HG03378 (cell line): Measurements from ENCODE around the gene EDRF1.
"Not testable (repeated sequence)": the region's sequence is repeated elsewhere in the genome, so short reads cannot be mapped to it uniquely, and the experiment has no call there.

Experiments
- ATAC-seq: cut with Tn5 transposase; IDR thresholded peaks from one replicate; pipeline ENCODE4 v1.9.1; 2021; ENCODE audit warnings: mild to moderate bottlenecking, moderate library complexity; ENCODE audit not compliant: unreplicated experiment

The EDRF1 gene

DNA sequence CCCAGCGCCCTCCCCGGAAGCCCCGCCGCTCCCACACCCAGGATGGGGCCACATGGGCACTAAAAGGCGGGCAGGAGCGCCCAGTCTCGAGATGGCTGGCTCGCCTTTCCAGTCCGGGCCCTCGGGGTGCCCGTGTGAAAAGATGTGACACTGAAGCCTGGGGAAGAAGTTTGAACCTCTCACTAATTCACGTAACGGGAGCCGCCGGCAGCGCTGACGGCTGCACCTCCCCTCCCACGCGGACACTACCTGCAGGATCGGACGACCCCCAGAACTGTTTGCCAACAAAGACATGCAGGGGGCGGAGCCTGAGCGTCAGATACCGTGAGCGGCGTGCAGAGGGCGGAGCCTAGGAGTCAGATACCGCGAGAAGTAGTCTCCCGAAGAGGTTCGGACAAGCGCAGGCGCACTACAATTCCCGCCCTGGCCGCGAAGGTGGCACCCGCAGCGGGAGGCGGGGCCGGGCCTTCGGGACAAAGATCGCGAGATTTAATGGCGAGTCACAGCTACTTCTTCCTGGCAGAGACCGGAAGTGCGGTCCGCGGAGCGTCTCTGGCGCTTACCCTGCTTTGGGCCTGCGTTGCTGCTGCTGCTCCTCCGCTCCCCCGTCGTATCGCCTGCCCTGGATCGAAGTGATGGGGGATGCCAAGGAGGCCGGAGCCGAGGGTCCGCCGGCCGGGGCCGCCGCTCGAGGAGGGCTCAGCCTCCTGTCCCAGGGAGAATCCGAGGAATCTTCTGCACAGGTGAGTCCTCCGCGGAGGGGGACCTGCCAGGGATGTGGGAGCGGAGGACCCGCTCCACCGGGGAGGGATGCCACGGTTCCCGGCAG lies at the start of gene EDRF1:
TSS of gene EDRF1 (plus strand) at position 537 of the 829 bp plus-strand sequence. CDS start at position 636, 99 bp downstream.
- peak; percentile 93 for ATAC-seq

DNA sequence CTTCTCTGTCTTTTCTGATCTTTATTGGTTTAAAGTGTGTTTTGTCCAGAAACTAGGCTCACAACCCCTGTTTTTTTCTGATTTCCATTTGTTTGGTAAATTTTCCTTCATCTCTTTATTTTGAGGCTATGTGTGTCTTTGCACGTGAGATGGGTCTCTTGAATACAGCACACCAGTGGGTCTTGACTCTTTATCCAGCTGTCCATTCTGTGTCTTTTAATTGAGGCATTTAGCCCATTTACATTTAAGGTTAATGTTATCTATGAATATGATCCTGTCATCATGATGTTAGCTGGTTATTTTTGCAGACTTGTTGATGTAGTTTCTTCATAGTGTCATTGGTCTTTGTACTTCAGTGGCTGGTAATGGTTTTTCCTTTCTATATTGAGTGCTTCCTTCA lies 46.6 kb upstream of the EDRF1 start:
- ATAC-seq = no peak

DNA sequence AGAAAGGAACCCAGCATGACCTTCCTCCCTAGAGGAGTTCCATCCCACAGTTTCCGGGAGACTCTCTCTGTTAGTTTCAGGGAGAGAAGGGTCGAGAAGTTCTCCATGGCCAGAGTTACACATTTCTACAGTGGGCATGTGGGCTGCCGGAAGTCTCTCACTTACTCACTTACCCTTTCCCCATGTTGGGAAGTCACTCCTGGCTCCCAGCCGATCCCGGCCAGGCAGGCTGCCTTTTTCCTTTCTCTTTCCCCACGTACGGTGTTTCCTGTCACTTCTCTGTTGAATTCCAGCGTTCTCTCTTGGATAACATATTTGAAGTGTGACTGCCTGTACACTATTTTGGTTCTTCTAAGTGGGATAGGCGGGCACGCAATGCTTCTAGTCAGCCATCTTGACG lies 40.1 kb upstream of the EDRF1 start:
- no peak for ATAC-seq

- ATAC-seq = no peak
These were observed 36.4 kb upstream of the EDRF1 start, which contains the start of gene TEX36 for GRCh38 chr10:125683063-125683462. TSS of gene TEX36 (minus strand) at chr10:125683163. CDS start at chr10:125682989, 174 bp downstream.

GRCh38 chr10:125683821-125684220 lies 35.7 kb upstream of the EDRF1 start:
- no peak for ATAC-seq

DNA sequence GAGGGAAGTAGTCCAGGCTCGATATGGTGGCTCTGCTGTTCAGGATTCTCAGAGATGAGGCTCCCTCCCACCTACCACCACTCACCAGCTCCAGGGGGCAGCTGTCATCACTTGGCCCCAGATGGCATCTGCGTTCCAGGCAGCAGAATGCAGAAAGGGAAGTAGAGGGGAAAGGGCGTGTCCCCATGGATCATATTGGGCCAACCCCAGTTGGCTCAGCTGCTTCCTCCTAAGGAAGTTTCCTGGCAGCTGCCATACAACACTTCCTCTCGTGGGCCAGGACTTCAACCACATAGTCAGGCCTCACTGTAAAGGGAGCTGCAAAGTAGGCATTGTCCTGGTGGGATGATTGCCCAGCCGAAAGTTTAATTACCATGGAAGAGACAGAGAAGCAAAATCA lies 34.9 kb upstream of the EDRF1 start:
- ATAC-seq = no peak

DNA sequence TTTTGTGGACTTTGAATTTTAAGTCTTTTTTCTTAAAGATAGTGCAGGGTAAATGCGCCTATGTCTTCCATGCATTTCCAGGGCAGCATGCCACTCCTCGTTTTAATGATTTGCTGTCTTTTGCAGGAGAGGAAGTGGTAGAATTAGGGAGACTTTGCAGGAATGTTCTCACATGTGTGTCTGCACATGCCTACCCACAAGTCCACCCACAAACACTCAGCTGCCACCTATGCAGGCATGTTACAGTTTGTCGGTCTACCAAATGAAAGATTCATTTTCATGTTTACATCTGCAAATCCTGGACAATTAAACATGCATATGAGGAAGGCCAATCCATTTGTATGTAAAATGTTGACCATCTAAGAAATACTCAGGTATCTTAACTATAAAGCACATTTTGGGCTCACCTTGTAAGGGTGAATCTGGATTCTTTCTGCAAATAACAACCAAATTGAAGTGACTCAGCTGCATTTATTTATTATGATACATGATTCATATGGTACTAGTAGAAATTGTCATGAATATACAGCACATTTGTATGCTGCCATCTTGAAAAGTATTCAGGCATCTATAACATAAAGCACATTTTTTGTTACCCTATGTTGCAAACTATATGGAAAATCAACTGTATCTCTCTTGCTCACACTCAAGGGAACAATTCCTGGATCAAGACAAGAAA lies 31.9 kb upstream of the EDRF1 start:
- ATAC-seq = no peak

DNA sequence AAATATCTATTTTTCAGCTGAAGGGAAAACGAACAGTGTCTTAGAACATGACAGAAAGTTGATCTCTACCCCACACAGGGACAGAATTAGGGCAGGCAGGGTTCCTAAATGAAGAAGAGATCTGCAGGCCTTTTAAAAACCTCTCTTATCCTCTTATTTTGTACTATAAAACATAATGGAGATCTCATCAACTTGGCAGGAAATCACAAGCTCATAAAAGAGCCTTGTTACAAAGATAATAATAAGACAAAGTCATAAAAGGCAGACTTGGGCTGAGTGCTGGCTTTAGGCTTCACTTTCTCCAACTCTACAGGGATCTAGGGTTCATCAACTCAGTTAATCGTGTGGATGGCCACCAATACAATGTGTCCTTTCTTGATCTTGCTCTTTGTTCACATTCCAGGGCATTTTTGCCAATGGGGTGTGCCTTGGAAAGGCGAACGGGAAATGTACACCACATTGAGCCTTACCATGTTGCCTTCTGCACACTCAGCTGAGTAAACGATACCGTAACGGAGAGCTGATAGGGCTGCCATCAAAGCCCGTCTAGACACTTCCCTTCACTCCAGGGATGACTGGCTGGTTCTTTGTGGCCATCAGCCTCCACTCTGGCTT lies 29.4 kb upstream of the EDRF1 start:
- no peak for ATAC-seq

DNA sequence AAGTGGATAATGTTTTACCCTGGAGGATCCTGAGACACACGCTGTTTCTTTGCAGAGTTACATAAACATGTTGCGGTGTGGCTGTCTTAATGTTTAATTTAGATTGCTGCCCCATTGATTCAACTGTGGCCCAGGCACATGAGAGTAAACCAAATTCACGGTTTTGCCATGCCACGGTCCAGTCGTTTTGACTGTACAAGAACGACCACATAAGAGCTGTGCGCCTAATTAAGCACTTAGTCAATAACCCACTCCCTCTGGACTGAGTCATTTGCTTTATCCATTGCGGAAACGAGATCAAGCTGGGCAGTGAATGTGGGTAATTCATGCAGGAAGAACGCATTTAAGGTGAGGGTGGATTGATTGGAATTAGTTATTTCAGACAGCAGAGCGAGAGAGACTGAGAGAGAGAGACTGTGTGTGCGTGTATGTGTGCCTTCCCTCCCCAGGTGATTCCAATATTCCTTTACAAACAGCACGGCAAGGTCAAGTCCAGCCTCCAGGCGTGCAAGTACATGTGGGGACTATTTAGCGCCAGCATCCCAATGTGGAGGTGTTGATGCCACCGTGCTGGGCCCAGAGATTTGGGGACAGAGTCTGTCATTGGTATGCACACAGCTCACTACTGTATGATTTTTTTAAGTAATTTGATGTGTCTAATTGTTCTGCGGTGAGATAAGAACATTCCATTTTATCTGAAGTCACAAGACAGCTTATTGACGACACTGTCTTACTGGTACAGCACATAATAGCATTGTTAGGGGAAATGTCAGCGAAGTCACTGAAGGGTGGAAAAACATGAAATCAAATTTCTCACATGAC lies 28.1 kb upstream of the EDRF1 start:
- no peak for ATAC-seq

- ATAC-seq = no peak
These were observed 27.3 kb upstream of the EDRF1 start for GRCh38 chr10:125692196-125692595.

GRCh38 chr10:125692601-125693523 lies 26.6 kb upstream of the EDRF1 start:
- no peak for ATAC-seq

GRCh38 chr10:125693524-125693847 lies 26.0 kb upstream of the EDRF1 start:
- no peak for ATAC-seq

DNA sequence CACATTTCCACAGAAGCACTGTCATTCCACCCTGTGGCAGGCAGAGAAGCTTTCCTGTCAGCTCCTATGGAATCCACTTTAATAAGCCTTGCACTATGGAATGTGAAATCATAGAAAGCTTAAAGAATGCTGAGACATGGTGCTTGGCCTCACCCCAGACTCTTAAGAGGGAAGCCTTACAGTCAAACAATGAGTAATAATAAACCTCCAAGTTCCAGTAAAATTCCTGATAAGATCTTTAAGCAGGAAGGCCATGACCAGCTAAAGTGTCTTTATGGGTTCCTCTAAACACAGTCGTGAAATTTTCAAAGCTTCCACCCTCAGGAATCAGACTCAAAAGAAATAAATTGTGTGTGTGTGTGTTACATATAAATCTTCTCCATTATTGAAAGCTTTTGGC lies 24.6 kb upstream of the EDRF1 start:
- ATAC-seq = no peak

GRCh38 chr10:125696884-125697283 lies 22.6 kb upstream of the EDRF1 start:
- not testable (repeated sequence) for ATAC-seq

GRCh38 chr10:125698481-125698998 lies 21.0 kb upstream of the EDRF1 start:
- no peak for ATAC-seq

DNA sequence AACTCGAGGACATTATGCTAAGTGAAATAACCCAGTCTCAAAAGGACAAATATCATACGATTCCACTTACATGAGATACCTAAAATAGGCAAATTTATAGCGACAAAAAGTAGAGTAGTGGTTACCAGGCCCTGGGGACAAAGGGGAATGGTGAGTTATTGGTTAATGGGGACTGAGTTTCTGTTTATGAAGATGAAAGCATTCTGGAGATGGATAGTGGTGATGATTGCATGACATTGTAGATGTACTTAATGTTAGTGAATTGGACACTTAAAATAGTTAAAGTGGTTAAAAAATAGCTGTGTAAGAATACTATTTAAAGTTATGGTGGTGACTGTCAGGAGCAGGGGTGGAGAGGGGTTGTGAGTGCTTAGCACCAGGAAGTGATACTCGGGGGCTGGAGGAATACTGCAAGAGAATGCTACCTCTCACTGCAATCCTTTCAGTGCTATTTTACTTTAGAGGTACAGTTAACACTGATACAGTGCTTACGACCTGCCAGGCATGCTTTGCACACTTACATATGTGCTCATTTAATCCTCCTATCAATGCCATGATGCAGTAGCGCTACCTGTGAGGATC lies 19.9 kb upstream of the EDRF1 start:
- ATAC-seq = peak; percentile 44

- no peak for ATAC-seq
These were observed 19.1 kb upstream of the EDRF1 start for GRCh38 chr10:125700355-125700911.

GRCh38 chr10:125707541-125708468 lies 11.7 kb upstream of the EDRF1 start:
- peak; percentile 85 for ATAC-seq
